ENCODE measurements around the gene NNAT.

DNA sequence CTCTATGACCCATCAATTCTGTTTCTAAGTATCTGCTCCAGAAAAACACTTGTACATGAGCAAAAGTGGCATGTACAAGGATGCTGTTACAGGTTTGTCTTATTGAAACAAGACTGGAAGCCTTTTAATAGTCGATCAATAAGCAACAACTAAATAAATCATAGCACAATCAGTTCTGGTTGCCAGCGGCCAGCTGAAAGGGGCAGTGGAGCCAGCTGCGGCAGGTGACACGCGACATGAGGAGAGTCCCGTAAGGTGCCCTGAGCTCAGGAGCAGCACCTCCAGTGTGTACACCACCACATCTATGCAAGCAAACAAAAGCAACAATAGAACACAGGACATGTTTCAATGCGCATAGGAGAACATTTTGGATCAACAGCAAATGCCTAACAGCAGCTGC, 20.7 kb upstream of the NNAT start:
- TF ChIP-seq, protein P1, sequence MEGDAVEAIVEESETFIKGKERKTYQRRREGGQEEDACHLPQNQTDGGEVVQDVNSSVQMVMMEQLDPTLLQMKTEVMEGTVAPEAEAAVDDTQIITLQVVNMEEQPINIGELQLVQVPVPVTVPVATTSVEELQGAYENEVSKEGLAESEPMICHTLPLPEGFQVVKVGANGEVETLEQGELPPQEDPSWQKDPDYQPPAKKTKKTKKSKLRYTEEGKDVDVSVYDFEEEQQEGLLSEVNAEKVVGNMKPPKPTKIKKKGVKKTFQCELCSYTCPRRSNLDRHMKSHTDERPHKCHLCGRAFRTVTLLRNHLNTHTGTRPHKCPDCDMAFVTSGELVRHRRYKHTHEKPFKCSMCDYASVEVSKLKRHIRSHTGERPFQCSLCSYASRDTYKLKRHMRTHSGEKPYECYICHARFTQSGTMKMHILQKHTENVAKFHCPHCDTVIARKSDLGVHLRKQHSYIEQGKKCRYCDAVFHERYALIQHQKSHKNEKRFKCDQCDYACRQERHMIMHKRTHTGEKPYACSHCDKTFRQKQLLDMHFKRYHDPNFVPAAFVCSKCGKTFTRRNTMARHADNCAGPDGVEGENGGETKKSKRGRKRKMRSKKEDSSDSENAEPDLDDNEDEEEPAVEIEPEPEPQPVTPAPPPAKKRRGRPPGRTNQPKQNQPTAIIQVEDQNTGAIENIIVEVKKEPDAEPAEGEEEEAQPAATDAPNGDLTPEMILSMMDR (IDR thresholded peaks at IDR 0.05; ENCODE audit: extremely low read depth in 1 of 2, insufficient read depth in 1 of 2, low read depth in 1 of 2, low read length in 2 of 2), result no peak
- TF ChIP-seq, protein P2, sequence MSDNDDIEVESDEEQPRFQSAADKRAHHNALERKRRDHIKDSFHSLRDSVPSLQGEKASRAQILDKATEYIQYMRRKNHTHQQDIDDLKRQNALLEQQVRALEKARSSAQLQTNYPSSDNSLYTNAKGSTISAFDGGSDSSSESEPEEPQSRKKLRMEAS (IDR thresholded peaks at IDR 0.05; ENCODE audit: insufficient read depth, insufficient read length), result no peak
- TF ChIP-seq GATA2 (IDR thresholded peaks at IDR 0.05; ENCODE audit: insufficient read depth, insufficient read length, low read depth, low read length) (no peak), POLR2A (IDR thresholded peaks at IDR 0.05; ENCODE audit: low read depth, low read length) (no peak), MYC (IDR thresholded peaks at IDR 0.05; ENCODE audit: low read depth, low read length) (no peak), EZH2 (IDR thresholded peaks at IDR 0.05; ENCODE audit: borderline replicate concordance, low read depth, low read length, severe bottlenecking) (no peak), JUN (IDR thresholded peaks at IDR 0.05; ENCODE audit: borderline replicate concordance, insufficient read depth, insufficient read length, low read depth) (no peak), POLR2AphosphoS5 (IDR thresholded peaks at IDR 0.05; ENCODE audit: insufficient read depth, low read depth, low read length) (no peak)

All from endothelial cell of umbilical vein (primary cell).